ENCODE measurements around the gene HOXD13.

GRCh38 chr2:176093145-176093897 lies 800 bp downstream of the HOXD13 start:
- TF ChIP-seq CTCF (conservative IDR thresholded peaks at IDR 0.05; ENCODE audit: low read length) (no peak), EZH2phosphoT487 (IDR thresholded peaks at IDR 0.05; ENCODE audit: borderline replicate concordance, low read depth, low read length) (no peak)
